GM19240 (cell line): ENCODE data around the gene VWA5A.
"Not testable (repeated sequence)": the region's sequence is repeated elsewhere in the genome, so short reads cannot be mapped to it uniquely, and the experiment has no call there.

ENCODE experiments used
- DNase-seq: peaks from one replicate; pipeline ENCODE4 v3.0.0; 2011; ENCODE audit warnings: low spot score; ENCODE audit not compliant: insufficient read length

VWA5A gene

DNA sequence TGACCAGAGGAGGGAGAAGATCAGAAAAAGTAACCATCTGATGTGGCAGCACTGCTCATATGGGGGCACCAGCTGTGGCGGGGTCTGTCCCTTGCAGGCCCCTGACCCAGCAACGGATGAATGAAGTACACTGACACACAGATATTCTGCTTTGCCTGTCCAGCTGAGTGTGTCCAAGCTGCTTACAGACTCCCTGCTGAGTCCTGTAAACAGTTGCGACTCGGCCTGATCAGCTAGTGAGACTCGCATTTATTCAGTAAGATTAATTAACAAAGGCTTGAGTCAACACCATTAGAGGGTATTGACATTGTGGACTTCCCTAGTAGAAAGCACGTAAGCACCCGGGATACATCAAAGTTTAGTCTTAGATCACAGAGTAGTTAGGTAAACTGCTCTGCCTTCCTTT, 52.6 kb downstream of the VWA5A start:
- no peak for DNase-seq

DNA sequence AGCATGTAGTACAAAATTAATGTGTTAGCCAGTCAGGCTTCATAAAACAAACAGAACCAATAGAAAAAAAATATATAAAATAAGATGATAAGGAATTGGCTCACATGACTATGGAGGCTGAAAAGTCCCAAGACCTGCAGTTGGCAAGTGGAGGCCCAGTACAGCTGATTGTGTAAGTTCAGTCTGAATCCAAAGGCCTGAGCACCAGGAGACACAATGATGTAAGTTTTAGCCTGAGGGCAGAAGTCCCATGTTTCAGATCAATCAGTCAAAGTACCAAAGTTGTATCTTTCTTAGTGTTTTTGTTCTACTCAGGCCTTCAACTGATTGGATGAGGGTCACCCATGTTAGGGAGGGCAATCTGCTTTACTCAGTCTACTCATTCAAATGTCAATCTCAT, 53.5 kb downstream of the VWA5A start:
- no peak for DNase-seq

GRCh38 chr11:124170315-124170714, 55.1 kb downstream of the VWA5A start:
- not testable (repeated sequence) for DNase-seq

- DNase-seq: no peak
Observed at GRCh38 chr11:124170801-124171586, 55.7 kb downstream of the VWA5A start.

DNA sequence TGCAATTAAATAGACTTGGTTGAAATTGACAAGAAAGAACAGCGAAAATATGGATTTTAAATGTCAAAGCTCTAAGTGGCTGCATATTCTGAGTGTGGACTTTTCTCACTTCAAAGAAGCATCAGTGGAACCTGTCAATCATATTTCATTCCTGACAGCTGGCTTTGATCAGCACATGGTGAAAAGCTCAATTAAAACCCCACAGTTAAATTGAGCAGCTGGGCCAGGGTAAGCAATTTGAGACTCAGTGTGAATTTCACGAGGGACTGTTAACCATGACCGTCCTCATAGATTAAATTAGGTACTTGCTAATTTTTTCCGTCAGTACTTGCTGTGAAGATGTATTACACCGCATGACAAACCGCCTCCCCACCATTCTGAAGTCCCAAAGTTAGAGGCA, 56.9 kb downstream of the VWA5A start:
- DNase-seq: no peak

DNA sequence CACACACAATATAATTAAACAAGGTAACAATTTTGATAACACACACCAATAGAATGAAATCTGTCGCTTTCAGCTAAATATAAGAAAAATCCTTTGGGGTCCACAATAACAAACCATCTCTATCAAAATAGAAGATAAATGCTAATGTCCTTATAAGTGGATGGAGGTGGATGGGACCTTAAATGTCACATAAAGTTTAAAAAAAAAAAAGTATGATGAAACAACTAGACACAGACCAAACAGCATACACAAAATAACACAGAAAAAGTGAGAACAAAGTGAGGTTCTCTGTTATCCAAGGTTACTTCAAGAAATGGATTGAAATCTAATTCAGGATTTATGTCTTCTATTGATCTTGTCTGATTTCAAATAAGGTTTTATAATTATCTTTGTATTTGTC, 57.3 kb downstream of the VWA5A start:
- no peak for DNase-seq

DNA sequence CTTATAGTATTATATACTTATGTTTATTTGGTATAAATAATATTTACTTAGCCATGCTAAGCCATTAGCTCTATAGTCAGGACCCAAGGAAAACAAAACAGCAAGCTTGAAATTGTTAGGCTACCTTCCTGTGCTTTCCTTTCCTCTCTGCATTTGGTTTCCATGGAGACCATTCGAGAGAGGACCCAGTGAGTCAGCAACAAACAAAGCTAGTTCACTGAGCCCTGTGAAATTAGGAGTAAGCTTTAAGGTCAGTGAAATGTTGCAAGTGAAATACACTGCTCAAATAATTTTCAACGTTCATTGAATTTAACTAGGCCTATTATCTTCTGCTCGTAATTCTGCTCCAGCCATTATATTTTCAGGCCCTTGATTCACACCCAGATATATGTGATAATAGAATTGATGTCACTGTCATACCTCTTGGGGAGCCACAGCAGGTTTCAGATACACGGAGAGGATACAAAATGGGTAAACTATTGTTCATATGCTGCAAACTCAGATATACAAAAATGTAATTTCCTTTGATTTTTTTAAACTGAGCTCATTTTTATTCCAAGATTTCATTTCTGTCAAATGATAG, 58.8 kb downstream of the VWA5A start:
- DNase-seq: no peak

GRCh38 chr11:124176925-124177715, 61.9 kb downstream of the VWA5A start:
- DNase-seq: no peak

DNA sequence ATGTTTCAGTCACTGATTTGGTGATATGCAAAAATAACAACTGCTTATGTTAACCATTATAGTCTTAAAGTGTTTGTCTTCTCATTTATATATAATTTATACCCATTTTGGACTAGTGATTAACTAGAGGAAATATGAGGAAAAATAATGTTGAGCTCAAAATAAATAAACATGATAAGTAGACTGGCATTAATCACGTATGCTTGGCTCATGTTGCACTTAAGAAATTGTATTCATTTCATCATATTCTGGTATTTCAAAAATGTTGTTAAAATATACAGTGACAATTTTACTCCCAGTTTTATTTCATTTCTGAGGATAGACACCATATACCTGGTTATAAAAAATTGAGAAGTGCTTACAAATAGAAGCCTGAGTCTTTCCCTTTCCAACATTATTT, 64.1 kb downstream of the VWA5A start:
- no peak for DNase-seq

DNA sequence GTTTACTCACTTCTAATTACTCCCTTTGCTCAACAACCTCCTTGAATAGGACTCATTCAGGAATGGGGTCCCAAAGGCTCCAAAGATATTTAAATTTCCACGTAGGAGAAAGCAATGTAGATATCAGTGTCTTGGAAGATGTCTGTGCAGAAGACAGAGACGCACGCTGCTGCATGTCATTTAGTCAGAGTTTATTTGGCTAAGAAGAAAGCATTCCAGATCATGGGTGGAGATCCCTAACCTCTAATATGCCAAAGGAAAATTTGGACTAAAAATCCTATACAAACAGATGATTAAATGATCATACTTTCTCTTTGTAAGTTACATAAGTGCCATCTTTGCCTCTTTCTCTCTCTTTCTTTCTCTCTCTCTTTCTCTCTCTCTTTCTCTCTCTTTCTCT, 67.8 kb downstream of the VWA5A start, which contains the start of gene OR10D3:
TSS of gene OR10D3 (plus strand) at position 278 of the 400 bp plus-strand sequence. CDS start 1,925 bp downstream, outside the sequence.
- no peak for DNase-seq

- no peak for DNase-seq
Observed at GRCh38 chr11:124190298-124191139, 75.3 kb downstream of the VWA5A start.

DNA sequence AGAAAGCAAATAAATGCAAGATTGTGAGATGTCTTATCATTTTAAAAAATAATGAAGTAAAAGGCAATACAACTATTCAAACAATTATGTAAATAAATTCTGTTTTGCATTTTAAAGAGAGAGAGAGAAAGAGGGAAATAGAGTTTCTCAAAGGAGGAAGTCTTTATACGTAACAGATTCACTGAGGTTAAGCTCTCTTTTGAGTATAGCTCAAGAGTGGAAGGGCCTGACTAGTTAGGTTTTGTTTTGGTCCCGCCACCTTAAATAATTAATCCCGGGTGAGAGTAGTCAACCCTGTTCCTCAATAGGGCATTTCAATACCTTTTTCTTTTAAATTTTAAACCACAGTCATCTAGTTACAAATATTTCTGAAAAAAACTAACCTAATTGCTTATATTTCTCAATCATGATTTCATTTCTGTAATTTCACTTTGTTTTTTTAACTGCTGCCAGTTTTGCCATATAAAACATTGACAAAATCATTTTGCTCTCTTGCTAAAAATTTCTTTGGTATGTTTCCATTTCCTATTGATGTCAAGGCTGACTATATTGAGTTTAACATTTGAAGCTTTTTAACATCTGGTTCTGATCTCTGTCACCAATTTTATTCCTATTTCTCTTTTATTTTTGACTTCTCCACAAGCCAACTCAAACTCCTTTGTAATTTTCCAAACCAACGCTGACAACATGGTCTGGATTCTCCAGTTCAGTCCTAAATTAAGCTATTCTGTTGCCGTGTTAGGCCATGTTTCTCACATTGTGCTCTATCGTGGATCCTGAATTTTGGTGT, 78.2 kb downstream of the VWA5A start:
- no peak for DNase-seq

DNA sequence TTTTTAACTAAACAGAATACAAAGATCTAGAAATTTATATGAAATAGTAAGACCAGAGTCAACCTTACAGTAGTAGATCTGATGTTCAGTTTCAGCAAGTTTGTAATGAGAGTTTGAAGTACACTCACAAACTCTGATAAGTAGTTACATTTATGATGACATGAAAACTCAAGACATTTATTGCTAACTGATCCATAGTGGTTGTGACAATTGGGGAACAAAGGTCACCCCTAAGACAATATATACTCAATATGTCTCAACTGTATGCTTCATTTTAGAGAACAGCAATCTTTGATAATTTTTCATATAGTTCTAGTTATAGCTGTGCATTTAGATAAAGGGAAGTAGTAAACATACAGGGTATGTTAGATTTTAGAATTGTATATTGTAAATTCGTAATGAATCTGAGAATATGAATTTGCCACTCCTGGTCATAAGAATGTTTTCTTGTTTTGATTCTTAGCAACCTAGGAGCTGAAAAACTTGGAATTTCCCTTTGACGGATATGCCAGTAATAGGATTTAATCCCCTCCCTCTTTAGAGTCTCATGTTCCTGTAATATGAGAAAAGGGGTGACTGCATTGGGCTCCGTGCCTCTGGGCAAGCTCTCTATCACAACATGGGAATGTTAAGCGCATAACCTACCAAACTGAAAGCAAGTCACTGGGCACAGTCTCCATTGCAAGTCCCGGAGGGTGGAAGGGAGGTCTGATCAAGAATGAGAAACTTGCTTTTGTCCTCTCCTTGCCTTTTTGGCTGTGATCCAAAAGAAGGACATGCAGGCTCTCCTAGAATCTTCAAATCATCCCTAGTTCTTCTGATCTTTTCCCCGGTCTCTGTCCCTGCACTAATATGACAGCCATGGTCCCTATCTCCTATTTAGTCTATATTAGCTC, 79.3 kb downstream of the VWA5A start:
- DNase-seq: no peak

DNA sequence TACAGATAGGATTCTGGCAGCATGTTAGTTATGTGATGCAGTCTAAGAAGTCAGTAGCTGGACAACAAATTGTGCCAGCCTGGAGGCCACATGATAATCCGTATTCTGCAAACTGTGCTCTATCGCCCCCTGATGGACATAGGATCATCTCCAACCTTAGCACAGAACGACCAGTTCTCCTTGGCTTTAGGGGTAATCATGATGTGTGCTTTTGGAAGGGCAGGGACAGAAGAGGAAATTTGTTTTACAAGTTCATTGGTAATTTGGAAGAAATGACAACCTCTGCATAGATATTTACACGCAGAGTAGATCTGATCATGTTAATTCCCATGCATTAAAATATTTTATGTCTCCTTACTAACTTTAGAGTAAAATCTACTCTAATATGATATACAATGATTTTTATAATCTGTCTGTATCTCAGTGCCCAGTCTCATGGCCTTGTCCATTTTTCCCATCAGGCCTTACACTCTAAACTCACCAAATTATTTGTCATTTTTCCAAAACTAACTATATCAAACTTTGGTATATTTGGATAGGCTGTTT, 80.0 kb downstream of the VWA5A start:
- peak; percentile 26 for DNase-seq
